Gastroesophageal sphincter (tissue), 4 donors: Measurements from ENCODE around the gene APMAP. TPM values are rescaled to one million over a fixed set of nuclear protein-coding genes. Genes with fewer than 3 reads are reported as not detected.

ENCODE experiments used
- ATAC-seq: fragments of 150-250 bp; one replicate; pipeline ENCODE4 v1.9.1; 2016; ENCODE audit warnings: mild to moderate bottlenecking, moderate library complexity
- H3K27ac ChIP-seq, 4 donors: fragments of 200-600 bp; sonication (generic) in 3 of 4; 1 replicate in 3 of 4; 2 replicates in 1 of 4; pipeline ENCODE4 v1.5.1; 2016 to 2019
- H3K27me3 ChIP-seq: fragments of 200-600 bp; sonication (generic); one replicate; pipeline ENCODE4 v1.5.1; 2019
- H3K36me3 ChIP-seq, 2 donors: fragments of 200-600 bp; sonication (generic); one replicate each; pipeline ENCODE4 v1.5.1; 2019; ENCODE audit warnings: control low read depth in 1 of 2
- H3K4me1 ChIP-seq, 3 donors: fragments of 200-600 bp; sonication (generic); 1 replicate in 2 of 3; 2 replicates in 1 of 3; pipeline ENCODE4 v1.5.1; 2016 to 2019; ENCODE audit warnings: control low read depth in 2 of 3
- H3K4me3 ChIP-seq, 2 donors: fragments of 200-600 bp; sonication (generic); one replicate each; pipeline ENCODE4 v1.5.1; 2019; ENCODE audit warnings: mild to moderate bottlenecking in 1 of 2, moderate library complexity in 1 of 2
- H3K9me3 ChIP-seq, 3 donors: fragments of 200-600 bp; sonication (generic); one replicate each; pipeline ENCODE4 v1.5.1; 2017 to 2019; ENCODE audit warnings: control low read depth in 2 of 3
- CTCF ChIP-seq, 4 experiments: fragments of 200-600 bp in 2 of 4; fragments of 450-650 bp in 2 of 4; sonication (generic) in 1 of 4; IDR thresholded peaks; one replicate each; pipeline ENCODE4 v1.5.1; 2017 to 2019; ENCODE audit warnings: antibody characterized with exemption in 4 of 4, mild to moderate bottlenecking in 2 of 4, moderate library complexity in 2 of 4
- EP300 ChIP-seq: sonication (generic); formaldehyde crosslinking; IDR thresholded peaks from one replicate; pipeline ENCODE4 v1.6.1; 2017; ENCODE audit warnings: antibody characterized with exemption, mild to moderate bottlenecking
- POLR2A ChIP-seq, 2 donors: fragments of 450-650 bp; IDR thresholded peaks; one replicate each; pipeline ENCODE4 v1.6.1; 2017; ENCODE audit warnings: antibody characterized with exemption in 2 of 2, mild to moderate bottlenecking in 2 of 2, moderate library complexity in 1 of 2
- POLR2AphosphoS5 ChIP-seq: sonication (generic); formaldehyde crosslinking; IDR thresholded peaks from one replicate; pipeline ENCODE4 v1.6.1; 2017; ENCODE audit warnings: antibody characterized with exemption
- WGBS, 2 donors: methylation state at CpG; one replicate each; pipeline ENCODE4 v1.1.5; 2018; ENCODE audit warnings: low coverage in 1 of 2; 5-methylcytosine and 5-hydroxymethylcytosine counted together
- total RNA-seq, 4 donors: library from RNA; depleted of rRNA; stranded (reverse); fragments of >200 nt; gene quantifications; one replicate each; pipeline ENCODE4 v1.1.0, GENCODE V29; 2016

The APMAP gene
- total RNA-seq, 4 donors from 2014 or later: 24.3 to 46.8 (median 35.9) TPM

GRCh38 chr20:25018841-25019240 is 26.3 kb upstream of the APMAP start:
- no peak overlapping the region for H3K27ac ChIP-seq
- TF ChIP-seq POLR2AphosphoS5 (no peak), EP300 (no peak), POLR2A (IDR thresholded peaks at IDR 0.05) (no peak), CTCF (IDR thresholded peaks at IDR 0.05) (no peak)
- no peak overlapping the region for H3K4me3 ChIP-seq
- H3K4me1 ChIP-seq: peaks cover 0 to 14% (median 0%) of the 10 kb centered on the region in 3 donors
- WGBS, 2 donors: 60% methylated on average over 1 of the region's 6 CpGs; no CpG with 5 or more reads in 1 of the 2 donors
- H3K9me3 ChIP-seq: no peaks in the 10 kb centered on the region
- peaks cover 0 to 86% of the 10 kb centered on the region in 2 donors for H3K36me3 ChIP-seq
- ATAC-seq: no peak
- no peaks in the 10 kb centered on the region for H3K27me3 ChIP-seq

GRCh38 chr20:25018425-25018824 is 25.9 kb upstream of the APMAP start:
- no peak overlapping the region for H3K4me3 ChIP-seq
- peaks cover 0 to 88% of the 10 kb centered on the region in 2 donors for H3K36me3 ChIP-seq
- TF ChIP-seq CTCF (IDR thresholded peaks at IDR 0.05) (no peak), EP300 (no peak), POLR2A (IDR thresholded peaks at IDR 0.05) (no peak), POLR2AphosphoS5 (no peak)
- no peaks in the 10 kb centered on the region for H3K9me3 ChIP-seq
- WGBS, 2 donors: 83 to 90% methylated on average over 2 of the region's 2 CpGs
- ATAC-seq: no peak
- H3K27me3 ChIP-seq: no peaks in the 10 kb centered on the region
- peaks cover 0 to 14% (median 0%) of the 10 kb centered on the region in 3 donors for H3K4me1 ChIP-seq
- H3K27ac ChIP-seq: no peak overlapping the region

- H3K27ac ChIP-seq: no peak overlapping the region
- 65 to 80% methylated on average over 4 to 6 of the region's 14 CpGs for WGBS, 2 donors
- H3K36me3 ChIP-seq: peaks cover 0 to 88% of the 10 kb centered on the region in 2 donors
- H3K4me3 ChIP-seq: no peak overlapping the region
- no peak for TF ChIP-seq EP300
- no peak for TF ChIP-seq POLR2AphosphoS5
- TF ChIP-seq POLR2A (IDR thresholded peaks at IDR 0.05): no peak
- no peak for TF ChIP-seq CTCF (IDR thresholded peaks at IDR 0.05)
- ATAC-seq: no peak
- no peaks in the 10 kb centered on the region for H3K9me3 ChIP-seq
- H3K4me1 ChIP-seq: peaks cover 0 to 9% (median 0%) of the 10 kb centered on the region in 3 donors
- H3K27me3 ChIP-seq: no peaks in the 10 kb centered on the region
Observed at GRCh38 chr20:25017257-25017803, 24.8 kb upstream of the APMAP start.

- H3K36me3 ChIP-seq: peaks cover 0 to 95% of the 10 kb centered on the region in 2 donors
- H3K27me3 ChIP-seq: no peaks in the 10 kb centered on the region
- WGBS, 2 donors: 72 to 94% methylated on average over 3 to 4 of the region's 11 CpGs
- no peaks in the 10 kb centered on the region for H3K9me3 ChIP-seq
- H3K27ac ChIP-seq: no peak overlapping the region
- no peak for ATAC-seq
- no peak overlapping the region for H3K4me3 ChIP-seq
- TF ChIP-seq EP300: no peak
- no peak for TF ChIP-seq POLR2AphosphoS5
- TF ChIP-seq CTCF (IDR thresholded peaks at IDR 0.05): no peak
- no peak for TF ChIP-seq POLR2A (IDR thresholded peaks at IDR 0.05)
- H3K4me1 ChIP-seq: peaks cover 0 to 5% (median 0%) of the 10 kb centered on the region in 3 donors
Observed at GRCh38 chr20:25016471-25016870, 23.9 kb upstream of the APMAP start.

DNA sequence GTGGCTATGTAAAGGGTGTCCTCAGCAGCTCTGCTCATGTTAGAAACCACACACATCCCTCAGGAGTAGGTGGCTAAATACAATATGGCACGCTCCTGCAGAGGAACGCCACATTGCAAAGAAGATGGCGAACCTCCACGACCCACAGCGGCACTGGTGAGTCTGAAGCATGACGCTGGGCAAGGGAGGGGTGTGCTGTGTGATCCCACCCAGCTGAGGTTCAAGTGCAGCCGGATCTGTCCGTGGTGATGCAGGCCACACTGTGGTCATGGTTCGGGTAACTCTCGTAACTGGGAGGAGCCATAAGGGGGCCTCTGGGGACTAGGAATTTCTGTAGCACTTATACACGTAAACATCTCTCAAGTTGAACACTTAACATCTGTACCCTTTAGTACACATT is 23.4 kb upstream of the APMAP start:
- TF ChIP-seq POLR2AphosphoS5 (no peak), EP300 (no peak), POLR2A (IDR thresholded peaks at IDR 0.05) (no peak), CTCF (IDR thresholded peaks at IDR 0.05) (no peak)
- Histone ChIP-seq H3K4me3 (no peak overlapping the region), H3K36me3 (peaks cover 0 to 96% of the 10 kb centered on the region in 2 donors), H3K9me3 (no peaks in the 10 kb centered on the region), H3K4me1 (peaks cover 0 to 5% (median 0%) of the 10 kb centered on the region in 3 donors), H3K27me3 (no peaks in the 10 kb centered on the region), H3K27ac (no peak overlapping the region)
- ATAC-seq: no peak
- WGBS, 2 donors: 86 to 88% methylated on average over 1 to 5 of the region's 11 CpGs
